Brain pericyte (primary cell): ENCODE data around the gene LDLRAD4.

Source experiments
- DNase-seq: peaks from one replicate; pipeline ENCODE4 v3.0.0-alpha.2; 2012; ENCODE audit warnings: low read depth, low spot score

The LDLRAD4 gene

GRCh38 chr18:13613591-13614501 lies 395.3 kb downstream of the LDLRAD4 start:
- no peak for DNase-seq

- no peak for DNase-seq
Observed at GRCh38 chr18:13614641-13615288, 396.2 kb downstream of the LDLRAD4 start.

- DNase-seq = no peak
Observed at GRCh38 chr18:13615432-13615861, 396.9 kb downstream of the LDLRAD4 start.

- no peak for DNase-seq
Observed at GRCh38 chr18:13616041-13616440, 397.5 kb downstream of the LDLRAD4 start.

GRCh38 chr18:13616525-13617035 lies 398.0 kb downstream of the LDLRAD4 start:
- no peak for DNase-seq

- no peak for DNase-seq
Observed at GRCh38 chr18:13617826-13618515, 399.4 kb downstream of the LDLRAD4 start.

GRCh38 chr18:13618760-13619438 lies 400.3 kb downstream of the LDLRAD4 start:
- no peak for DNase-seq

GRCh38 chr18:13619505-13620205 lies 401.1 kb downstream of the LDLRAD4 start:
- DNase-seq = no peak

- DNase-seq = no peak
Observed at GRCh38 chr18:13620206-13620672, 401.7 kb downstream of the LDLRAD4 start.

- DNase-seq = no peak
Observed at GRCh38 chr18:13620818-13621445, 402.4 kb downstream of the LDLRAD4 start.

- DNase-seq = no peak
Observed at GRCh38 chr18:13621446-13621849, 402.9 kb downstream of the LDLRAD4 start.

GRCh38 chr18:13621886-13622619 lies 403.5 kb downstream of the LDLRAD4 start:
- no peak for DNase-seq

GRCh38 chr18:13622751-13623150 lies 404.2 kb downstream of the LDLRAD4 start:
- DNase-seq = no peak

GRCh38 chr18:13623348-13623747 lies 404.8 kb downstream of the LDLRAD4 start:
- no peak for DNase-seq

GRCh38 chr18:13623871-13624270 lies 405.3 kb downstream of the LDLRAD4 start:
- DNase-seq = no peak

GRCh38 chr18:13624563-13625237 lies 406.1 kb downstream of the LDLRAD4 start:
- no peak for DNase-seq

- no peak for DNase-seq
Observed at GRCh38 chr18:13625355-13625754, 406.8 kb downstream of the LDLRAD4 start.

- DNase-seq = no peak
Observed at GRCh38 chr18:13625843-13626543, 407.4 kb downstream of the LDLRAD4 start.
